Lower leg skin (tissue), 3 donors: ENCODE data around the gene ETFA.

ENCODE experiments used
- CTCF ChIP-seq, 3 donors: fragments of 450-650 bp; IDR thresholded peaks; one replicate each; pipeline ENCODE4 v1.5.1; 2016; ENCODE audit warnings: antibody characterized with exemption in 3 of 3, mild to moderate bottlenecking in 3 of 3, moderate library complexity in 2 of 3
- POLR2A ChIP-seq, 2 donors: fragments of 450-650 bp; IDR thresholded peaks; one replicate each; pipeline ENCODE4 v1.6.1; 2016 to 2017; ENCODE audit warnings: antibody characterized with exemption in 2 of 2, mild to moderate bottlenecking in 1 of 2, moderate library complexity in 1 of 2

- no peak for TF ChIP-seq CTCF (IDR thresholded peaks at IDR 0.05)
- no peak for TF ChIP-seq POLR2A (IDR thresholded peaks at IDR 0.05)
These were observed 36.3 kb upstream of the ETFA start for GRCh38 chr15:76347482-76348055.
